ENCODE data around the gene CLSTN3.
"Not testable (repeated sequence)": the region's sequence is repeated elsewhere in the genome, so short reads cannot be mapped to it uniquely, and the experiment has no call there.

The CLSTN3 gene

GRCh38 chr12:7157391-7157790 lies 27.2 kb downstream of the CLSTN3 start:
- H3K4me3 ChIP-seq (ENCODE audit: low read length), result no peak overlapping the region
- no peak for TF ChIP-seq ZNF274 (IDR thresholded peaks at IDR 0.05; ENCODE audit: low read depth, low read length)

DNA sequence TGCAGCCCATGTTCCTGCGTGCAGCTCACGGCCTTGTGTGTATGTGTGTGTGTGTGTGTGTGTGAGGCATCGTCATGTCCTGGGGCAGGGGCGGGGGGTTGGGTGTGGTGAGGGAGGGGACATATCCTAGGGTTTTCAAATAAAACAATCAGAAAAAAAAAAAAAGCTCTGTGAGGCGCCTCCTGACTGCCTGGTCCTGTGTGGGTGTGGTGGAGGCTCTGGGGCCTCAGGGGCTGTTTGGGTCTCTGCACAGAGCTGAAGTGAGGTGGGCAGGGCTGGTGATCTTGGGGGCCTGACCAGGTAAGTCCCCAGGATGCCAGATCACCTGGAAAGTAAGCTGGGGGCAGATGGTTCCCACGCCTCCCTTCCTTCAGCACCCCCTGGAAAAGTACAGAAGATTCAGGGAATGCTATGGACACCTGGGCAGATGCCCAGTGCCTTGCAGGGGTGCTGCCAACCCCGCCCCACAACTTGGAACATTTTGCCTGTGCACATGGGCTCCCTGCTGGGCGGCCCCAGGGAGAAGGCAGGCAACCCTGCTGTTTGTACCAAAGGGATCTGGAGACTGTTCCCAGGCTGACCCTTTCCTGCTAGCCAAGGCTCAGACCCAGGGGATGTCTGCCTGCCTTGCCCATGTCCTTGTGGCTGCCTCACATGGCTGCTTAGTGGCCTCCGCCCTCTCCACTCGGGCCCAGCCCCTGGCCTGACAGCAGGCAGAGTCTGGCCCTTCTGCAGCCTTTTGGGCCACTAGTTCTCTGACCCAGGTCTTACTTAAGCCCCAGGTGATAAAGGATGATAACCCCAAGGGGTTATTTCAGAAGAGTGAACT lies 28.8 kb downstream of the CLSTN3 start:
- H3K4me3 ChIP-seq (ENCODE audit: low read length), result no peak overlapping the region
- TF ChIP-seq ZNF274 (IDR thresholded peaks at IDR 0.05; ENCODE audit: low read depth, low read length), result no peak

DNA sequence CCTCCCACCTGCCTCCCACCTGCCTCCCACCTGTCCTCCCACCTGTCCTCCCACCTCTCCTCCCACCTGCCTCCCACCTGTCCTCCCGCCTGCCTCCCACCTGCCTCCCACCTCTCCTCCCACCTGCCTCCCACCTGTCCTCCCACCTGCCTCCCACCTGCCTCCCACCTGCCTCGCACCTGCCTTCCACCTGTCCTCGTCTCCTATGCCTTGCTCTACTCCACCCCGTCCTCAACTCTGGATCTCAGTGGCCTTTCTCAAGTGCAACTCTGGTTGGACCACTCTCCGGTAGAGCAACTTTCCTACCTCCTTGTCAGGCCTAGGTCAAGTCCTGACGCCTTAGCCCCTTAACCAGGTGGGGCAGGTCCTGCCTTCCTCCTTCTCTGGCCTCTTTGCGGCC lies 30.0 kb downstream of the CLSTN3 start:
- no peak for TF ChIP-seq ZNF274 (IDR thresholded peaks at IDR 0.05; ENCODE audit: low read depth, low read length)
- H3K4me3 ChIP-seq (ENCODE audit: low read length), result no peak overlapping the region

DNA sequence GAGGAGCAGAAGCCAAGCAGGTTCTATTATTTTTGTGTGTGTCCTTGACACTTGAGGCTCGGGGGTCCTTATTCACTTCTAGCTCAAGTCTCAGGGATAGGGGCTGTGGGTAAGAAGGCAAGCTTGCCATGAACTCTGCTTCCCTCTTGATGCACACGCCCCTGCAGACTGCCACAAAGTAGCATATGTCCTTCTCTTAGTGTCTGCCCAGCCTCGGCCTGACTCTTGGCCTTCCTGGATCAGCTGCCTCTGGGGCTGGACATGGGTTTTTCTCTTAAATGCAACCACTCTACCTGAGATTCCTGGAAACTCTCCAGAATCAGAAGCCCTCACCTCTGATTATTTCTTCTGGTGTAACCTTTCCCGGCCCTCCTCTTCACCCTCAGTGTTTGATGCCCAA lies 31.2 kb downstream of the CLSTN3 start:
- TF ChIP-seq ZNF274 (IDR thresholded peaks at IDR 0.05; ENCODE audit: low read depth, low read length), result no peak
- H3K4me3 ChIP-seq (ENCODE audit: low read length), result no peak overlapping the region

DNA sequence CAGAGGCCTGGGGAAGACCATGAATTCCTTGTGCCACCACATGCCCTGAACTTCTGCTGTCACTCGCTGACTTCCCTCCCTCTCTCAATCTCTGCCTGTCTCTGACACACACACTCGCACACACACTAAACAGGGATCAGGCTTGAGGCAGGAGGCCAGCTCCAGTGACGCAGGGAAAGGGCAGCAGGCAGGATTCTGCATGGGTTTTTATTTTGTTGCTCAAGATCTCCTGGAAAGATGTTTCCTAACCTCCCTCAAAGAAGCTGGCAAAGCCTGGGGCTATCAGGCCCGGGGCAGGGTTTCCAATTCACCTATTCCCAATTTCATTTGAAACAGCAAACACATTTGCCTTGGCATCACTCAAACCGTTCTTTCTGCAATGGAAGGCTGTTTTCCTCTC lies 31.6 kb downstream of the CLSTN3 start:
- no peak overlapping the region for H3K4me3 ChIP-seq (ENCODE audit: low read length)
- TF ChIP-seq ZNF274 (IDR thresholded peaks at IDR 0.05; ENCODE audit: low read depth, low read length), result no peak

GRCh38 chr12:7162691-7163114 lies 32.5 kb downstream of the CLSTN3 start:
- H3K4me3 ChIP-seq (ENCODE audit: low read length), result no peak overlapping the region
- TF ChIP-seq ZNF274 (IDR thresholded peaks at IDR 0.05; ENCODE audit: low read depth, low read length), result no peak

GRCh38 chr12:7169951-7170350 lies 39.8 kb downstream of the CLSTN3 start:
- no peak for TF ChIP-seq ZNF274 (IDR thresholded peaks at IDR 0.05; ENCODE audit: low read depth, low read length)
- no peak overlapping the region for H3K4me3 ChIP-seq (ENCODE audit: low read length)

- no peak for TF ChIP-seq ZNF274 (IDR thresholded peaks at IDR 0.05; ENCODE audit: low read depth, low read length)
- H3K4me3 ChIP-seq (ENCODE audit: low read length), result no peak overlapping the region
These were observed 41.7 kb downstream of the CLSTN3 start for GRCh38 chr12:7171854-7172253.

- no peak for TF ChIP-seq ZNF274 (IDR thresholded peaks at IDR 0.05; ENCODE audit: low read depth, low read length)
- H3K4me3 ChIP-seq (ENCODE audit: low read length), result no peak overlapping the region
These were observed 45.3 kb downstream of the CLSTN3 start for GRCh38 chr12:7175493-7175892.

DNA sequence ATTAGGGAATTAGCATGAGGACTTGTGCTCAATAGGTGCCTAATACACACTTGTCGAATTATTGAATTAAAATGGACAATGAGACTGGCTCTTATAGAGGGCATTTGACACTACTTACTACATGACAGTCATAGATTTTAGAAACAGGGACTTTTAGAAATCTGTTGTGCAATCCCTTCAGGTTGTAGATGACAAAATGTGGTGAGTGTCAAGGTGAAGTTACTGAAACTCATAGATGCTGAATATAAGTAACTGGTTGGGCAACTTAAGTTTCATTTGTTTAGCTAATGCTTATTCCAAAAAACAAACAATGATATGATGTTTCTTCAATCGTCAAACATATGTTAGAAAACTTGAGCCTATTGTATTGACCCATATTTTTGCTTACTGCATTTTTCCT lies 46.4 kb downstream of the CLSTN3 start:
- TF ChIP-seq ZNF274 (IDR thresholded peaks at IDR 0.05; ENCODE audit: low read depth, low read length), result no peak
- no peak overlapping the region for H3K4me3 ChIP-seq (ENCODE audit: low read length)

DNA sequence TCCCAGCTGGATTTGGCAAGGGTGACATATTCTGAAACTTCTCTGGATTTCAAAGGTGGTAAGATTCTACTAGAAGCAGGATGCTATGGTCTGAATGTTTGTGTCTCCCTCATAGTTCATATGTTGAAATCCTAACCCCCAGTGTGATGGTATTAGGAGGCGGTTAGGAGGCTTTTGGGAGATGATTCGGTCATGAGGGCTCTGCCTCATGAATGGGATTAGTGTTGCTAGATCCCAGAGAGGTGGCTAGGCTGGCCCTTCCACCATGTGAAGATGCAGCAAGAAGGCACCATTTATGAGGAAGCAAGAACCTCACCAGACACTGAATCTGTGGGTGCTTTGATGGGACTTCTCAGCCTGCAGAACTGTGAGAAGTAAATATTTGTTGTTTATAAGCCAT lies 48.3 kb downstream of the CLSTN3 start:
- H3K4me3 ChIP-seq (ENCODE audit: low read length), result no peak overlapping the region
- TF ChIP-seq ZNF274 (IDR thresholded peaks at IDR 0.05; ENCODE audit: low read depth, low read length), result no peak

- H3K4me3 ChIP-seq (ENCODE audit: low read length), result no peak overlapping the region
These were observed 50.5 kb downstream of the CLSTN3 start for GRCh38 chr12:7180685-7181084.

GRCh38 chr12:7186058-7186457 lies 55.9 kb downstream of the CLSTN3 start:
- H3K4me3 ChIP-seq (ENCODE audit: low read length), result not testable (repeated sequence)

More at GRCh38 chr12:7180685-7181084, 50.5 kb downstream of the CLSTN3 start:
- no peak for TF ChIP-seq ZNF274 (IDR thresholded peaks at IDR 0.05; ENCODE audit: low read depth, low read length)

DNA sequence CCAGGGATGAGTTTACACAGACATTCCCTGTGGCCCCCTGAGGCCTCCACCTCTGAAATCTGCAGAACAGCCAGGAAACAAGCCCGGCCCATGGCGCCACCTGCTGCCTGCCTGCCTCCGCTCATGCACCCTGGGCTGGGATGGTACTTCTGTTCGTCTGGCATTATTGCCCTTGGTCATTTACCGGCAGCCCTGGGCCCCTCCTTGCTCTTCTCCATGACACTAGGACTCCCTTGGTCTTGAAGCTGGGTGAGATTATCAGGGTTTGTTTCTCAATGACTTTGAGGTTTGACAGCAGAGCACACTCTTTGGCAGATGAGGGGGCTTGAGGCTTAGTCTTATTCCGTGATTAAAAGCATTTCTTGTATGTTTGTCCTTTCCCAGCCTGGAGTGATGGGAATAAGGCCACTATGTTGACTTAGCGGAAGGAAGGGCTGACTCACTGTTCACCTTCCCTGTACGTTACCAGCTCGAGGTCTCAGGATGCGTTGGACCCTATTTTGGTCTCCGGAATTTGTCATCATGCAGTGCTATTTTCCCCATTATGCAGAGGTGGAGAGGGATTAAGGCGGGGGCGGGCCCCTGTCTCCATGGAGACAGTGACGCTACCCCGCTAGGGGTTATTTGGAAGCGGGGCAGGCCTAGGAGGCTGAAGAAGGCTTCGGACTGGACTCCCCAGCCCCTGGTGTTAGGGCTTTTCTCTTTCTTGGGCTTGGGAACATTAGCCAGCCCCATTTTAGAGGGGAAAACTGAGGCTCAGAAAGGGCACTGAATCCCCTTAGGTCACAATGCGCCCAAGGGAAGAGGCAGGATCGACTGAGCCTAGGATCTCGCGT lies 58.6 kb downstream of the CLSTN3 start:
- no peak for TF ChIP-seq ZNF274 (IDR thresholded peaks at IDR 0.05; ENCODE audit: low read depth, low read length)
- H3K4me3 ChIP-seq (ENCODE audit: low read length), result peak overlapping the region; percentile 77
